HepG2 (cell line): ENCODE results near the gene ERMP1. TPM values are rescaled to one million over a fixed set of nuclear protein-coding genes. Genes with fewer than 3 reads are reported as not detected.

Source experiments
- ATAC-seq: fragments of 200-7000 bp; cut with Tn5 transposase; 3 replicates; pipeline ENCODE4 v1.9.1; 2020; ENCODE audit warnings: mild to moderate bottlenecking, moderate library complexity
- BruUV-seq: library from RNA; stranded (reverse); fragments of 400-500 nt; replicated peaks from 2 replicates; lab custom pipeline; 2021; lab: Mats Ljungman, UMichigan
- CTCF ChIA-PET: fragments of 300-600 bp; formaldehyde crosslinking; extraction: SDS; loops from one replicate; lab custom pipeline; 2021; ENCODE audit warnings: low total read pairs, inconsistent platforms, low intra/inter-chr PET ratio; lab: Yijun Ruan, JAX
- POLR2A ChIA-PET: fragments of 350-600 bp; sonication (Branson Sonifier 250); formaldehyde crosslinking; loops from one replicate; lab custom pipeline; 2020; ENCODE audit warnings: antibody characterized with exemption, inconsistent platforms; lab: Yijun Ruan, JAX
- DNase-seq: peaks from one replicate; pipeline ENCODE4 v3.0.0-alpha.2; 2015; ENCODE audit warnings: low spot score
- FAIRE-seq: peaks from 3 replicates; lab custom pipeline; 2011; peaks lifted over from hg19 to GRCh38; lab: Jason Lieb, UNC
- H2AFZ ChIP-seq: one replicate; pipeline ENCODE4 v1.6.1; 2011; ENCODE audit warnings: low read length, inconsistent platforms
- H3K27ac ChIP-seq: fragments of 300-600 bp; 3 replicates; pipeline ENCODE4 v1.8.0; 2011; ENCODE audit warnings: mixed run types, mild to moderate bottlenecking, mixed read lengths, low read length, inconsistent platforms; ENCODE audit not compliant: insufficient read depth; ENCODE audit errors: extremely low read length
- H3K27me3 ChIP-seq, 2 experiments: fragments of 200-600 bp in 1 of 2; 2 replicates in 1 of 2; 3 replicates in 1 of 2; pipeline versions ENCODE4 v1.6.0 to v1.8.0; 2011; ENCODE audit warnings: low read length in 2 of 2, mild to moderate bottlenecking in 2 of 2, moderate library complexity in 2 of 2, inconsistent platforms in 1 of 2; ENCODE audit not compliant: insufficient read depth in 2 of 2, control insufficient read depth in 1 of 2
- H3K36me3 ChIP-seq, 2 experiments: fragments of 200-600 bp in 1 of 2; replicated peaks in 1 of 2; 2 replicates in 1 of 2; 3 replicates in 1 of 2; pipeline versions ENCODE4 v1.5.1 to v1.8.0; 2011; ENCODE audit warnings: low read length in 2 of 2, inconsistent platforms in 1 of 2; ENCODE audit not compliant: insufficient read depth in 2 of 2, control insufficient read depth in 1 of 2
- H3K4me1 ChIP-seq: 2 replicates; pipeline ENCODE4 v1.5.1; 2012; ENCODE audit warnings: low read length, inconsistent platforms; ENCODE audit not compliant: insufficient read depth
- H3K4me2 ChIP-seq: 2 replicates; pipeline ENCODE4 v1.6.0; 2011; ENCODE audit warnings: low read depth, low read length, inconsistent platforms
- H3K4me3 ChIP-seq, 3 experiments: fragments of 200-600 bp in 1 of 3; sonication (generic), shearing (Covaris generic) in 1 of 3; replicated peaks in 1 of 3; 2 replicates each; pipeline ENCODE4 v1.5.1; 2011 to 2016; ENCODE audit warnings: low read length in 3 of 3, inconsistent platforms in 2 of 3, low read depth in 2 of 3, mild to moderate bottlenecking in 2 of 3, control low read depth in 1 of 3, mixed read lengths in 1 of 3; ENCODE audit not compliant: insufficient read depth in 1 of 3
- H3K79me2 ChIP-seq: one replicate; pipeline ENCODE4 v1.6.1; 2011; ENCODE audit warnings: low read length, inconsistent platforms; ENCODE audit not compliant: insufficient read depth
- H3K9ac ChIP-seq: 2 replicates; pipeline ENCODE4 v1.6.0; 2011; ENCODE audit warnings: mild to moderate bottlenecking, low read depth, low read length, inconsistent platforms; ENCODE audit not compliant: insufficient read depth
- H3K9me3 ChIP-seq: 2 replicates; pipeline ENCODE4 v1.5.1; 2012; ENCODE audit warnings: mild to moderate bottlenecking, low read length
- H4K20me1 ChIP-seq: 2 replicates; pipeline ENCODE4 v1.6.0; 2011; ENCODE audit warnings: inconsistent platforms, mild to moderate bottlenecking, low read length, moderate library complexity; ENCODE audit not compliant: insufficient read depth
- CERS6 ChIP-seq: sonication (generic); formaldehyde crosslinking; IDR thresholded peaks from 2 replicates; pipeline ENCODE4 v1.5.0; 2020; ENCODE audit warnings: missing genetic modification reagents
- DMTF1 ChIP-seq: sonication (generic); formaldehyde crosslinking; IDR thresholded peaks from 2 replicates; pipeline ENCODE4 v1.4.0; 2020; ENCODE audit warnings: mild to moderate bottlenecking, missing genetic modification reagents
- NPAS2 ChIP-seq: sonication (generic); formaldehyde crosslinking; IDR thresholded peaks from 2 replicates; pipeline ENCODE4 v1.8.0; 2022; ENCODE audit warnings: mild to moderate bottlenecking, missing genetic modification reagents, borderline replicate concordance
- POLR2G ChIP-seq: fragments of 200-400 bp; formaldehyde crosslinking; IDR thresholded peaks from 2 replicates; pipeline ENCODE4 v1.6.1; 2018; ENCODE audit warnings: mild to moderate bottlenecking, low read depth, low read length, moderate library complexity
- TAF15 ChIP-seq: fragments of 200-400 bp; formaldehyde crosslinking; IDR thresholded peaks from one replicate; pipeline ENCODE4 v1.6.1; 2018; ENCODE audit warnings: mild to moderate bottlenecking, low read depth, low read length; ENCODE audit not compliant: poor library complexity, severe bottlenecking
- ZBTB25 ChIP-seq: IDR thresholded peaks from 2 replicates; pipeline ENCODE4 v1.6.1; 2018; ENCODE audit warnings: missing genetic modification reagents
- ZFP36L2 ChIP-seq: sonication (generic); formaldehyde crosslinking; IDR thresholded peaks from 2 replicates; pipeline ENCODE4 v1.4.0; 2020; ENCODE audit warnings: missing genetic modification reagents
- ZNF17 ChIP-seq: sonication (generic); formaldehyde crosslinking; IDR thresholded peaks from 2 replicates; pipeline ENCODE4 v1.5.0; 2020; ENCODE audit warnings: mild to moderate bottlenecking, missing genetic modification reagents
- ZNF766 ChIP-seq: sonication (generic); formaldehyde crosslinking; IDR thresholded peaks from 2 replicates; pipeline ENCODE4 v1.5.0; 2020; ENCODE audit warnings: missing genetic modification reagents, borderline replicate concordance
- WGBS: methylation state at CpG from one replicate; pipeline ENCODE4 v1.1.6; 2017; ENCODE audit warnings: low lambda C conversion rate; 5-methylcytosine and 5-hydroxymethylcytosine counted together
- in situ Hi-C: cut with HindIII; loops from 2 replicates; pipeline ENCODE4 v1.10.0; 2017; ENCODE audit warnings: low pct_unique_long_range_greater_than_20kb; ENCODE audit not compliant: extremely low pct_ligation_motif_present
- intact Hi-C: fragments of 100-400 bp; cut with micrococcal nuclease; formaldehyde crosslinking; loops from one replicate; pipeline ENCODE4 v1.10.0; 2022; ENCODE audit not compliant: unreplicated experiment
- polyA plus RNA-seq, 8 experiments: library from polyadenylated mRNA; depleted of rRNA in 3 of 8; stranded (reverse) in 7 of 8; unstranded in 1 of 8; fragments of >200 nt; fragmentation: Illumina TruSeq in 4 of 8; extraction: Trizol in 4 of 8; gene quantifications; 2 replicates each; pipeline versions ENCODE4 v1.2.1 to v1.2.3, GENCODE V29; 2011 to 2016; ENCODE audit warnings: low read depth in 4 of 8, missing spikeins in 1 of 8, mixed read lengths in 1 of 8; ENCODE audit not compliant: insufficient read depth in 1 of 8
- total RNA-seq, 5 experiments: library from RNA; depleted of rRNA; stranded (reverse); fragments of >200 nt; fragmentation: Illumina TruSeq; extraction: Trizol; gene quantifications; 2 replicates each; pipeline ENCODE4 v1.2.3, GENCODE V29; 2016; ENCODE audit warnings: low read depth in 1 of 5

ERMP1 gene
- total and polyA plus RNA-seq, 2 of the 13 experiments (the other 11 are each of a cell fraction or from before 2014, with no cell fraction given) = 40.9 to 65.4 TPM

DNA sequence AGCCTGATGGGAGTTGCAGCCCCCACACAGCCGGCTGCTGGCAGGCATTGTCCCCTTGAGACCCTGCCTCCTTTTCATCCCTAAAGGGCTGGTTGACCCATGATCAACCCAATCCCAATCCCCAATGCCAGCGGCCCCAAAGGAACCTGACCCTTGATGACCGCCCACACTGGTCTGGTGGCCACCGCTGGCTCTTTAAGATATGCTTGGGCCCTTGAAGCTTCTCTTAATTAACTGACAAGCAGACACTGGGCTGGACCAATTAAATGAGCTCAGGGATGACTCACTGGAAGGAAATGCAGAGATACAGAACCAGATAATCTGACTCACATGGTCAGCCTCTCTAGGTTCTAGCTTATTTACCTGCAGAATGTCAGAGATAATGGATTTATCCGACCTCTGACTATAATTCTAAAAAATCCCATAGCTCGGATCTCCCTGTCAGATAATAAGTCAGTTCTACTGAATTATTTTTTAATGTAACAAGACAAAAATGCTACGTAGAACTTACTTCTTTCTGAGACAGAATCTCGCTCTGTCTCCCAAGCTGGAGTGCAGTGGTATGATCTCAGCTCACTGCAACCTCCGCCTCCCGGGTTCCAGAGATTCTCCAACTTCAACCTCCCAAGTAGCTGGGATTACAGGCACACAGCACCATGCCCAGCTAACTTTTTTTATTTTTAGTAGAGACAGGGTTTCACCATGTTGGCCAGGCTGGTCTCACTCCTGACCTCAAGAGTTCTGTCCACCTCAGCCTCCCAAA is 46.7 kb upstream of the ERMP1 start:
- intact Hi-C loops (no loop called here), in situ Hi-C loops (loop anchor here (10.0 kb wide), 1 partner anchor 425 kb away; no protein-coding TSS in a partner anchor)
- peaks cover 8% of the 10 kb centered on the region for H3K4me1 ChIP-seq
- H3K79me2 ChIP-seq = no peaks in the 10 kb centered on the region
- no peaks in the 10 kb centered on the region for H3K36me3 ChIP-seq
- no peaks in the 10 kb centered on the region for H4K20me1 ChIP-seq
- H2AFZ ChIP-seq = no peak overlapping the region
- H3K9ac ChIP-seq = no peak overlapping the region
- 78% methylated on average over 10 of the region's 10 CpGs for WGBS
- ATAC-seq = no peak
- CTCF ChIA-PET = no interaction called here
- DNase-seq = peak; percentile 46
- H3K9me3 ChIP-seq = no peaks in the 10 kb centered on the region
- POLR2A ChIA-PET = no interaction called here
- no peaks in the 10 kb centered on the region for H3K27me3 ChIP-seq
- H3K27ac ChIP-seq = no peak overlapping the region
- FAIRE-seq = no peak
- no TSS peak for BruUV-seq
- TF ChIP-seq CERS6 (CRISPR knock-in tag) (no peak), ZNF766 (CRISPR knock-in tag) (no peak), ZNF17 (CRISPR knock-in tag) (no peak), TAF15 (no peak), ZFP36L2 (CRISPR knock-in tag) (no peak), POLR2G (no peak), DMTF1 (no peak), NPAS2 (no peak), ZBTB25 (CRISPR knock-in tag) (no peak)
- TF ChIP-seq, all 625 proteins: peak for 0
- H3K4me3 ChIP-seq = no peak overlapping the region
- H3K4me2 ChIP-seq = no peak overlapping the region
